Fibroblast of lung (primary cell): ENCODE results near the gene LMAN2. TPM values are rescaled to one million over a fixed set of nuclear protein-coding genes. Genes with fewer than 3 reads are reported as not detected.

Experiments
- DNase-seq, 2 donors: peaks; one replicate each; pipeline versions ENCODE4 v3.0.0 to v3.0.0-alpha.2; 2010; ENCODE audit warnings: low read depth in 2 of 2
- H2AFZ ChIP-seq: 2 replicates; pipeline ENCODE4 v1.5.1; 2012; ENCODE audit warnings: low read length, control low read depth, inconsistent platforms
- H3K27ac ChIP-seq: 2 replicates; pipeline ENCODE4 v1.5.1; 2011; ENCODE audit warnings: low read length, control low read depth; ENCODE audit not compliant: insufficient read depth
- H3K27me3 ChIP-seq: 2 replicates; pipeline ENCODE4 v1.5.1; 2011; ENCODE audit warnings: mild to moderate bottlenecking, low read length; ENCODE audit not compliant: control insufficient read depth, insufficient read depth
- H3K36me3 ChIP-seq: 2 replicates; pipeline ENCODE4 v1.5.1; 2011; ENCODE audit warnings: low read length; ENCODE audit not compliant: control insufficient read depth, insufficient read depth
- H3K4me1 ChIP-seq: 2 replicates; pipeline ENCODE4 v1.5.1; 2011; ENCODE audit warnings: low read length; ENCODE audit not compliant: control insufficient read depth, insufficient read depth; ENCODE audit errors: extremely low read depth
- H3K4me2 ChIP-seq: 2 replicates; pipeline ENCODE4 v1.5.1; 2011; ENCODE audit warnings: low read length, control low read depth; ENCODE audit not compliant: insufficient read depth; ENCODE audit errors: extremely low read depth
- H3K4me3 ChIP-seq, 4 experiments: fragments of 200-600 bp in 1 of 4; sonication (generic) in 1 of 4; replicated peaks in 1 of 4; 2 replicates each; pipeline ENCODE4 v1.5.1; 2011 to 2016; ENCODE audit warnings: low read length in 4 of 4, low read depth in 3 of 4, mild to moderate bottlenecking in 3 of 4, control low read depth in 2 of 4, inconsistent platforms in 1 of 4, mixed read lengths in 1 of 4; ENCODE audit not compliant: insufficient read depth in 1 of 4; ENCODE audit errors: control extremely low read depth in 1 of 4
- H3K79me2 ChIP-seq: 2 replicates; pipeline ENCODE4 v1.5.1; 2012; ENCODE audit warnings: mild to moderate bottlenecking, low read length, inconsistent platforms; ENCODE audit not compliant: control insufficient read depth, insufficient read depth
- H3K9ac ChIP-seq: 2 replicates; pipeline ENCODE4 v1.5.1; 2011; ENCODE audit warnings: mild to moderate bottlenecking, low read length, control low read depth; ENCODE audit not compliant: insufficient read depth
- H3K9me3 ChIP-seq: 2 replicates; pipeline ENCODE4 v1.5.1; 2012; ENCODE audit warnings: low read depth, low read length; ENCODE audit not compliant: control insufficient read depth, insufficient read depth
- H4K20me1 ChIP-seq: 2 replicates; pipeline ENCODE4 v1.5.1; 2011; ENCODE audit warnings: low read length; ENCODE audit not compliant: control insufficient read depth, insufficient read depth; ENCODE audit errors: extremely low read depth
- CTCF ChIP-seq, 2 donors: IDR thresholded peaks in 1 of 2; conservative IDR thresholded peaks in 1 of 2; 1 replicate in 1 of 2; 2 replicates in 1 of 2; pipeline ENCODE4 v1.5.1; 2011 to 2012; ENCODE audit warnings: low read length in 2 of 2, control low read depth in 1 of 2, inconsistent platforms in 1 of 2, low read depth in 1 of 2, mild to moderate bottlenecking in 1 of 2
- EZH2 ChIP-seq: IDR thresholded peaks from 2 replicates; pipeline ENCODE4 v1.5.1; 2012; ENCODE audit warnings: low read length, control low read depth, mild to moderate bottlenecking; ENCODE audit errors: missing control alignments
- polyA plus RNA-seq, 2 donors: library from polyadenylated mRNA; depleted of rRNA in 1 of 2; stranded (reverse) in 1 of 2; unstranded in 1 of 2; fragments of >200 nt; gene quantifications; 2 replicates each; pipeline ENCODE4 v1.2.1, GENCODE V29; 2011 to 2012; ENCODE audit warnings: missing spikeins in 1 of 2
- total RNA-seq: library from RNA; depleted of rRNA; stranded (reverse); fragments of >200 nt; gene quantifications from 2 replicates; pipeline ENCODE4 v1.2.1, GENCODE V29; 2014

Gene LMAN2
- total and polyA plus RNA-seq, 2 donors (not counting 1 experiment from before 2014, with no cell fraction given) = 145 to 396 TPM

- no peak for DNase-seq
- no peak overlapping the region for H3K4me2 ChIP-seq
- no peaks in the 10 kb centered on the region for H4K20me1 ChIP-seq
- no peak overlapping the region for H3K4me3 ChIP-seq
- H3K9me3 ChIP-seq = no peaks in the 10 kb centered on the region
- no peak overlapping the region for H3K9ac ChIP-seq
- no peak overlapping the region for H3K27ac ChIP-seq
- peaks cover 14% of the 10 kb centered on the region for H3K4me1 ChIP-seq
- peaks cover 20% of the 10 kb centered on the region for H3K79me2 ChIP-seq
- no peaks in the 10 kb centered on the region for H3K27me3 ChIP-seq
- TF ChIP-seq EZH2 (no peak), CTCF (conservative IDR thresholded peaks at IDR 0.05 in 1 of 2, IDR thresholded peaks at IDR 0.05 in 1 of 2; ENCODE audit: low read depth in 1 of 2, low read length in 2 of 2) (no peak)
- H2AFZ ChIP-seq = no peak overlapping the region
- peaks cover 3% of the 10 kb centered on the region for H3K36me3 ChIP-seq
These were observed 37.8 kb downstream of the LMAN2 start for GRCh38 chr5:177313561-177314259.

GRCh38 chr5:177312649-177313181 lies 38.8 kb downstream of the LMAN2 start:
- H3K4me2 ChIP-seq = peak overlapping the region; percentile 96
- H4K20me1 ChIP-seq = no peaks in the 10 kb centered on the region
- H3K36me3 ChIP-seq = peaks cover 7% of the 10 kb centered on the region
- no peaks in the 10 kb centered on the region for H3K9me3 ChIP-seq
- TF ChIP-seq EZH2 (no peak), CTCF (conservative IDR thresholded peaks at IDR 0.05 in 1 of 2, IDR thresholded peaks at IDR 0.05 in 1 of 2; ENCODE audit: low read depth in 1 of 2, low read length in 2 of 2) (no peak)
- peak; percentile 9 to 13 for DNase-seq
- H3K9ac ChIP-seq = no peak overlapping the region
- no peaks in the 10 kb centered on the region for H3K27me3 ChIP-seq
- no peak overlapping the region for H2AFZ ChIP-seq
- H3K4me3 ChIP-seq = peak overlapping the region; percentile 2 to 43 (median 35)
- H3K79me2 ChIP-seq = peaks cover 21% of the 10 kb centered on the region
- H3K4me1 ChIP-seq = peaks cover 14% of the 10 kb centered on the region
- peak overlapping the region; percentile 81 for H3K27ac ChIP-seq

GRCh38 chr5:177311723-177312648 lies 39.5 kb downstream of the LMAN2 start, which contains the start of gene MXD3:
Gene MXD3, minus strand, starts transcription at chr5:177311898. Its CDS starts 68 bp downstream, at chr5:177311830.
- Histone ChIP-seq H3K4me1 (peaks cover 14% of the 10 kb centered on the region), H3K9ac (peak within 1 kb of the TSS; percentile 57), H3K36me3 (peaks cover 13% of the 10 kb centered on the region), H3K4me3 (peak within 1 kb of the TSS; percentile 58 to 70 (median 66)), H3K27ac (peak within 1 kb of the TSS; percentile 81), H3K9me3 (no peaks in the 10 kb centered on the region), H3K79me2 (peaks cover 21% of the 10 kb centered on the region), H3K27me3 (no peaks in the 10 kb centered on the region), H3K4me2 (peak within 1 kb of the TSS; percentile 96), H2AFZ (no peak within 1 kb of the TSS), H4K20me1 (no peaks in the 10 kb centered on the region)
- TF ChIP-seq CTCF (conservative IDR thresholded peaks at IDR 0.05 in 1 of 2, IDR thresholded peaks at IDR 0.05 in 1 of 2; ENCODE audit: low read depth in 1 of 2, low read length in 2 of 2) (no peak), EZH2 (no peak)
- peak; percentile 90 to 91 for DNase-seq
